NOMO-1 treated with dmso at 0.1 percent for 144 hours (cell line): ENCODE measurements around the gene KRTAP1-5.
"Not testable (repeated sequence)": the region's sequence is repeated elsewhere in the genome, so short reads cannot be mapped to it uniquely, and the experiment has no call there.

Experiments used
- DNase-seq: peaks from one replicate; lab custom pipeline; 2025; ENCODE audit not compliant: unreplicated experiment; lab: John Stamatoyannopoulos, UW

Gene KRTAP1-5, protein sequence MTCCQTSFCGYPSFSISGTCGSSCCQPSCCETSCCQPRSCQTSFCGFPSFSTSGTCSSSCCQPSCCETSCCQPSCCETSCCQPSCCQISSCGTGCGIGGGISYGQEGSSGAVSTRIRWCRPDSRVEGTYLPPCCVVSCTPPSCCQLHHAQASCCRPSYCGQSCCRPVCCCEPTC

DNA sequence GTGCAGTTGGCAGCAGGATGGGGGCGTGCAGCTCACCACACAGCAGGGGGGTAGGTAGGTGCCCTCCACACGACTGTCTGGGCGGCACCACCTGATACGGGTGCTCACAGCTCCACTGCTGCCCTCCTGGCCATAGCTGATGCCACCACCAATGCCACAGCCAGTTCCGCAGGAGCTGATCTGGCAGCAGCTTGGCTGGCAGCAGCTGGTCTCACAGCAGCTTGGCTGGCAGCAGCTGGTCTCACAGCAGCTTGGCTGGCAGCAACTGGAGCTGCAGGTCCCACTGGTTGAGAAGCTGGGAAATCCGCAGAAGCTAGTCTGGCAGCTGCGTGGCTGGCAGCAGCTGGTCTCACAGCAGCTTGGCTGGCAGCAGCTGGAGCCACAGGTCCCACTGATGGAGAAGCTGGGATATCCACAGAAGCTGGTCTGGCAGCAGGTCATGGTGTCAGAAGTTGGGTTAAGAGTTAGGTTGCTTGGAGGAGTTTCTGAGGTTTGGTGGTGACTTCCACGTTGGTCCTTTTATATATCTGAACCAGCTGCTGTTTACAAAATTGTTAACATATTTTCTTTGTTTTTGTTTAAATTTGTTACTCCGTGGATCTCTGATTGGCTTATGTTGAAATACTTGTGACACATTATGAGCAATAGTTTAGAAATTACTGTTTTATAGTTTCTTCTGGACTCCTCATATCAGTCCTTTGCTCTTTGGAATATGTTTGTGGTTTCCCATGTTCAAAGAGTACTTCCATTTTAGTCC is at the start of gene KRTAP1-5:
Gene KRTAP1-5, minus strand, starts transcription at position 494 of the 757 bp plus-strand sequence. Its CDS starts 53 bp downstream, at position 441.
- DNase-seq, result no peak

- no peak for DNase-seq
These were observed 49.8 kb upstream of the KRTAP1-5 start for GRCh38 chr17:41076788-41077187.

DNA sequence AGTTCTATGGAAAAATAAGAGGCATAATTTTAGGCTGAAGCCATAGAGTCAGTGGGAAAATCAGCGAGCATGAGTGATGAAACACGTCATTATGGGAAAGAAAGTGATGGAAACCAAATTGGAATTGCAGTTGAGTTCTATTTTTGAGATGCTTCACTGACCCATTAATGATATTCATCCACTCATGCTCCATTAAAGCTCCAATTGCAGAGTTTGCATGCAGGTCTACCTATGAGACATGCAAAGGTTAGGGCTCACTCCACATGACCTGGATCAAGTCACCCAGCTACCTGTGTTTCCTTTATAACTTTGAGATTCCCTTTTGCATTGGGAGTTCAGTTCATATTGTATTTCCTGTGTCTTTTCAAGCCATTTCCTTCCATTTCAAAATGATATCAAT is 46.7 kb upstream of the KRTAP1-5 start:
- no peak for DNase-seq

DNA sequence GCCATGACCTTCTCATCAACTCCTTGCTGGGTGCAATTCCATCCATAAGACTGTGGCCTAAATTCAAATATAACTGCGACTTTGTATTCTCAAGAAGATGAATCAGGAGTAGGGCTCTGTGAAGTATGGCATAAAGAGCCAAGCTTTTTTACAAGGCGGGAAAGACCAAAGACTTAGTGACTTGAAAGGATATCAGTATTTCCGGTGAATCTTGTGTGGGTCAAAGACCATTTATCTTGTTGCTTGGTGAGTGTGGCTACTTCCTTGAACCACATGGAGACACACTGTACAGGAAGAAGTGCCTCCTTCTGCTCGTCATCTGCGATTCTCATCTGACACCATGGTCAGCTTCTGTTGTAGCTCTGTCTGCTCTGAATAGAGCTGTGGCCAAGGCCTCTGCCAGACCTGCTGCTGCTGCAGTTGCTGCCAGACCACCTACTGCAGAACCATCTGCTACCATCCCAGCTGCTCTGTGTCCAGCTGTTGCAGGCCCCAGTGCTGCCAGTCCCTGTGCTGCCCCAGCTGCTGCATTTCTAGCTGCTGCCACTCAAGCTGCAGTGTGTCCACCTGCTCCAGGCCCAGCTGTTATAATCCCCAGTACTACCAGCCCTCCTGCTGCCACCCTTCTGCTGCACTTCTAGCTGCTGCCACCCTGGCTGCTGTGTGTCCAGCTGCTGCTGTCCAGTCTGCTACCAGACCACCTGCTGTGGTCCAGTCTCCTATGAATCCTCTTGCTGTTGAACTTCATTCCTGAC is 44.8 kb upstream of the KRTAP1-5 start:
- DNase-seq, result no peak

DNA sequence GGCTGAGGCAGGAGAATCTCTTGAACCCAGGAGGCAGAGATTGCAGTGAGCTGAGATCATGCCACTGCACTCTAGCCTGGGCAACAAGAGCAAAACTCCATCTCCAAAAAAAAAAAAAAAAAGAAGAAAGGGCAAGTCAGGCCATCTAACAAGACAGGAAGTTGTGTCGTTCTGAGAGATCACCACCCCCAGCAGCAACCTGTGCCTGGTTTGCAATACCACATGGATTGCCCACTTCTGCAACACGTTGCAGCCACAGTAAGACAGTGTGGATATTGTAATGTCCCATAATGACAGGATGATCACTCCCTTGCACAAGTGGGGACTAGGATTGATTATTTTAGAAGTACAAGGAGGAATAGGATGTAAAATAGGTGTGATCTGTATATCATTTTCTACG is 42.0 kb upstream of the KRTAP1-5 start:
- DNase-seq, result no peak

DNA sequence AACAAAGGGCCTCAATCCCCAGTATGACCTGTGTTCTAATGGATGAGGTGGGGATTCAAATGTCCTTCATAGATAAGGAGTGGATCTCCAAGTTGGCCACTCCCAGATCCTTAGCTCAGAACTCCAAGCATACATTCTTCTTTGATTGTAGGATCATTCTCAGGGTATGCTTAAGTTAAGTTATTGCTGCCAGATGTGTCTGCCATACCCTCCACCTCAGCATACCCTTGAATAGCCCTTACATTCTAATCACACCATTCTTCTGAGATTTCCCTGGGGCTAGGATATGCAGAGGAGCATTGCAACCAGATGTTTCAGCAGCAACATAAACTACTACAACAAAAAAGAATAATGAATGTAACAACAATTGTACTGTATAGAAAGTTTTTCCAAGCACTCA is 40.3 kb upstream of the KRTAP1-5 start:
- DNase-seq, result no peak

GRCh38 chr17:41065829-41066624 is 39.0 kb upstream of the KRTAP1-5 start, which contains the start of gene KRTAP2-4:
KRTAP2-4 (minus strand) TSS chr17:41065879; CDS start chr17:41065845, 34 bp downstream.
- DNase-seq, result no peak

GRCh38 chr17:41065016-41065689 is 38.1 kb upstream of the KRTAP1-5 start:
- DNase-seq, result not testable (repeated sequence)

- DNase-seq, result no peak
These were observed 37.3 kb upstream of the KRTAP1-5 start for GRCh38 chr17:41064301-41064700.

GRCh38 chr17:41063449-41063848 is 36.4 kb upstream of the KRTAP1-5 start:
- DNase-seq, result no peak

- DNase-seq, result no peak
These were observed 35.0 kb upstream of the KRTAP1-5 start for GRCh38 chr17:41061964-41062363.

- DNase-seq, result no peak
These were observed 33.1 kb upstream of the KRTAP1-5 start, which contains the start of gene KRTAP2-3 for GRCh38 chr17:41060052-41060604. KRTAP2-3 (minus strand) TSS chr17:41060114; CDS start chr17:41060050, 64 bp downstream.

DNA sequence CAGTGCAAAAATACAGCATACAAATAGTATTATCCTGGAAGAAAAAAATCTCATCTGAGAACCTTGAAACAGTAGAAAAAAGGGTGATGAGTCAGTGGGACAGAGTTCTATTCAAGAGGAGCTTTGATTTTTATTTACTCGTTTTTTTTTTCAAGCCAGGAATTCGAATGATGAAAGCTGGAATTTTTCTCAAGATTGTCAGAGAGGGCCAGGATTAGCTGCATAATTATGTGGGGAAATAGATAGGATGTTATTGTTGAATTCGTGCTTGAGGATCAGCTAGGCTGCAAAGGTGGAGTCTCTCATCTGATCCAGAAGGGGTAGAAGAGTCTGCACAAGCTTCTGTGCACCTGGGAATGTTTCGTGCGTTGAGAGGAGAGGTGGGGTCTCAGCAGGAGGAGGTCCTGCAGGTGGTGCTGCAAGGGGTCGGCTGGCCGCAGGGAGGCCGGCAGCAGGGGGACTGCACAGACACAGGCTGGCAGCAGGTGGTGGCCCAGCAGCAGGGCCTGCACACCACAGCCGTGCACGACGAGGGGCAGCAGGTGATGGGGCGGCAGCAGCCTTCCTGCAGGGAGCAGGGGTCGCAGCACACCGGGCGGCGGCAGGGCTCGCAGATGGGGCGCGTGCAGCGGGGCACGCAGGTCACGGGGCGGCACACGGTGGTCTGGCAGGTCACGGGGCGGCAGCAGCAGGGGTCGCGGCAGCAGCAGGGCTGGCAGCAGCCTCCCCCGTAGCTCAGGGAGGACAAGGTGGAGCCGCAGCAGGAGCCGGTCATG is 32.5 kb upstream of the KRTAP1-5 start:
- DNase-seq, result not testable (repeated sequence)

DNA sequence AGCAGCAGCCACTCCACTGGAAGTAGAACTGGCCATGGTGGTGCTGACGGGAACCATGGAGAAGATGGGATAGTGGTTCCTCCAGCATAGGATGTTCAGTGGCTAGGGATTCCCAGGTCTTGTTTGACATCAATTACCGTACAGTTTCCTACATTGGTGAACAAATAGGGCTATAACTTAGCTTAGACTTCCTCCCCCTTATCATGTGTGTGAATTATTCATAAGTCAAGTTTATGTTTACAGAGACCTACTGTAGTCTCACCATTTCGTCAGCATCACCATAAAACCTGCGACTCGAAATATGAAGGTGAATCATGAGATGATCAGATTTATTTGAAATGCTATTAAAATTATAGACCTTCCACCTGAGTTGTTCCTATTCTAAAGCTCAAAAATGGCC is 31.7 kb upstream of the KRTAP1-5 start:
- DNase-seq, result no peak

DNA sequence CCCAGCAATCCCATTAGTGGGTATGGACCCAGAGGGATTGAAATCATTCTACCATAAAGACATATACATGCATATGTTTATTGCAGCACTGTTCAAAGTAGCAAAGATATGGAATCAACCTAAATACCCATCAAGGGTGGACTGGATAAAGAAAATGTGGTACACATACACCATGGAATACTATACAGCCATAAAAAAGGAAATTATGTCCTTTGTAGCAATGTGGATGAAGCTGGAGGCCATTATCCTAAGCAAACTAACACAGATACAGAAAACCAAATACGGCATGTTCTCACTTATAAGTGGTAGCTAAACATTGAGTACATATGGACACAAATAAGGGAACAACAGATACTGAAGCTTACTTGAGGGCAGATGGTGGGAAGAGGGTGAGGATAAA is 30.5 kb upstream of the KRTAP1-5 start:
- DNase-seq, result no peak

DNA sequence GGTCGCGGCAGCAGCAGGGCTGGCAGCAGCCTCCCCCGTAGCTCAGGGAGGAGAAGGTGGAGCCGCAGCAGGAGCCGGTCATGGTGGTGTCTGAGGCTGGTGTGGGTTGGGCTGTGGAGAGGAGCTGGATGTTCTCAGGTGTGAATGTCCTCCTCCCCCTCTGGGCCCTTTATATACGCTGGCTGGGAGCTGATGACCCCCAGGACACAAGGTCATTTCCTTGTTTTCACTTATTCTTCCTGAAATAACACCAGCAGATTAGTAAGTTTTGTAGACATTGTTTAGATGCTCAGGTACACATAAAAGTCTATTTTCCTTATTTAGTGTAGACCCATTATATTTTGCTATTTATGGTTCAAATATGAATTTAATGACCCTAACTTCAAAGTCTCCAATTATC is 28.1 kb upstream of the KRTAP1-5 start, which contains the start of gene KRTAP2-2:
Gene KRTAP2-2, minus strand, starts transcription at position 101 of the 400 bp plus-strand sequence. Its CDS starts 19 bp downstream, at position 82.
- not testable (repeated sequence) for DNase-seq

DNA sequence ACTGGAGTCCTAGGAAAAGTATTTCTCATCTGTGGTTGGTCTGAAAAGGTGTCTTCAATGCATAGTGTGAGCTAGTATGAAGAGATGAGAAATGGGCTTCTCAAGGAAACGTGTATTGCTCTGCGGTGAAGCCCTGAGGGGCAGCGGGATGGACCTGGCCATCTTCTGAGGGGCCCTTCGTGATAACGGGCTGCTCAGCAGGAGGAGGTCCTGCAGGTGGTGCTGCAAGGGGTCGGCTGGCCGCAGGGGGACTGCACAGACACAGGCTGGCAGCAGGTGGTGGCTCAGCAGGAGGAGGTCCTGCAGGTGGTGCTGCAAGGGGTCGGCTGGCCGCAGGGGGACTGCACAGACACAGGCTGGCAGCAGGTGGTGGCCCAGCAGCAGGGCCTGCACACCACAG is 27.5 kb upstream of the KRTAP1-5 start:
- DNase-seq, result not testable (repeated sequence)

- no peak for DNase-seq
These were observed 27.0 kb upstream of the KRTAP1-5 start for GRCh38 chr17:41054025-41054424.

DNA sequence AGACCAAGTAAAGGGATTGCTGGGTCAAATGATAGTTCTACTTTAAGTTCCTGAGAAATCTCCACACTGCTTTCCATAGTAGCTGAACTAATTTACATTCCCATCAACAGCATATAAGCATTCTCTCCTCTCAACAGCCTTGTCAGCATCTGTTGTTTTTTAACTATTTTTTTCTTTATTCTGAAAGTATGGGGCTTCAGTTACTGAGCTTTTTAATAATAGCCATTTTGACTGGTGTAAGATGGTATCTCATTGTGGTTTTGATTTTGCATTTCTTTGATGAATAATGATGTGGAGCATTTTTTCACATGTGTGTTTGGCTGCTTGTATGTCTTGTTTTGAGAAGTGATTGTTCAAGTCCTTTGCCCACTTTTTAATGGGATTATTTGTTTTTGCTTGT is 25.6 kb upstream of the KRTAP1-5 start:
- DNase-seq, result no peak
